OCI-LY1 (cell line): Measurements from ENCODE around the gene STK32B.

Experiments used
- CTCF ChIP-seq: fragments of 200-600 bp; sonication (generic), shearing (Covaris generic); IDR thresholded peaks from 2 replicates; pipeline ENCODE4 v1.5.1; 2017; ENCODE audit warnings: mild to moderate bottlenecking, antibody characterized with exemption, low read length, moderate library complexity, mixed read lengths
- EZH2 ChIP-seq: fragments of 200-600 bp; sonication (generic), shearing (Covaris generic); IDR thresholded peaks from 2 replicates; pipeline ENCODE4 v1.8.0; 2017; ENCODE audit warnings: borderline replicate concordance, mixed run types, mild to moderate bottlenecking, antibody characterized with exemption, low read length, moderate library complexity, mixed read lengths

DNA sequence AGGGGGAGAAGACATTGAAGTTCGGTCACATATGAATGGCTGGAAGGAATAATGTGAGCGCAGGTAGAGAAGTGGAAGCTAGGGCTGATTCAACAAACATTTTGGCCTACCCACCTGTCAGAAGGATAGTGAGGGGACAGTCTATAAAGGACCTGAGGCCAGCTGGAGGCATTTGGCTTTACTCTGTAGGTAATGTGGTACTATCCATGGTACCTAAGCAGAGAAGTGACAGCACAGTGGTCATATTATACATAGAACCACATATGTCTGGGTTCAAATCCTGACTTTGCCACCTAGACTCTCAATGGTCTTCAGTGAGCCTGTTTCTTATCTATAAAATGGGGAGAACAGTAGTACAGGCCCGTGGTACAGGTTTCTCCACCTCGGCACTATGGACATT lies 400.0 kb downstream of the STK32B start:
- TF ChIP-seq CTCF (no peak), EZH2 (no peak)
